Endodermal cell (in vitro differentiated cells): Measurements from ENCODE around the gene B3GNT2. TPM values are rescaled to one million over a fixed set of nuclear protein-coding genes. Genes with fewer than 3 reads are reported as not detected.

ENCODE experiments used
- DNase-seq: peaks from one replicate; pipeline ENCODE4 v3.0.0-alpha.2; 2017
- H3K27ac ChIP-seq: 2 replicates; pipeline ENCODE4 v1.5.1; 2013; ENCODE audit warnings: mild to moderate bottlenecking, low read depth, low read length, moderate library complexity
- H3K27me3 ChIP-seq: 2 replicates; pipeline ENCODE4 v1.6.1; 2013; ENCODE audit warnings: mild to moderate bottlenecking, low read length, moderate library complexity; ENCODE audit not compliant: insufficient read depth, control insufficient read depth, poor library complexity, severe bottlenecking
- H3K36me3 ChIP-seq: 2 replicates; pipeline ENCODE4 v1.7.0; 2013; ENCODE audit warnings: mild to moderate bottlenecking, low read length, moderate library complexity; ENCODE audit not compliant: control insufficient read depth, insufficient read depth
- H3K4me1 ChIP-seq: one replicate; pipeline ENCODE4 v1.7.0; 2013; ENCODE audit warnings: low read length; ENCODE audit not compliant: control insufficient read depth, insufficient read depth
- H3K4me3 ChIP-seq: 2 replicates; pipeline ENCODE4 v1.5.1; 2013; ENCODE audit warnings: mild to moderate bottlenecking, low read length, moderate library complexity
- H3K9ac ChIP-seq: 2 replicates; pipeline ENCODE4 v1.6.1; 2013; ENCODE audit warnings: mild to moderate bottlenecking, low read length, moderate library complexity; ENCODE audit not compliant: poor library complexity, severe bottlenecking; ENCODE audit errors: extremely low read depth
- H3K9me3 ChIP-seq: 2 replicates; pipeline ENCODE4 v1.6.1; 2013; ENCODE audit warnings: mild to moderate bottlenecking, low read length, moderate library complexity; ENCODE audit not compliant: control insufficient read depth
- H3K27ac Mint-ChIP-seq: 2 replicates; pipeline ENCODE4 v1.8.0; 2020; ENCODE audit warnings: mixed read lengths
- H3K27me3 Mint-ChIP-seq: 2 replicates; pipeline ENCODE4 v1.8.0; 2021; ENCODE audit warnings: mild to moderate bottlenecking, mixed read lengths; ENCODE audit not compliant: insufficient read depth
- H3K36me3 Mint-ChIP-seq: 2 replicates; pipeline ENCODE4 v1.8.0; 2020; ENCODE audit warnings: low read depth, mixed read lengths
- H3K4me1 Mint-ChIP-seq: 2 replicates; pipeline ENCODE4 v1.8.0; 2020; ENCODE audit warnings: mixed read lengths
- H3K4me3 Mint-ChIP-seq: 2 replicates; pipeline ENCODE4 v1.8.0; 2020; ENCODE audit warnings: mild to moderate bottlenecking, moderate library complexity, mixed read lengths
- H3K9me3 Mint-ChIP-seq: 2 replicates; pipeline ENCODE4 v1.8.0; 2020; ENCODE audit warnings: mild to moderate bottlenecking, mixed read lengths
- CTCF ChIP-seq: fragments of 200-600 bp; sonication (generic); conservative IDR thresholded peaks from 2 replicates; pipeline ENCODE4 v1.5.0; 2021; ENCODE audit warnings: antibody characterized with exemption, mild to moderate bottlenecking
- WGBS, 2 experiments: methylation state at CpG; one replicate each; pipeline versions ENCODE4 v1.1.5 to v1.1.7; 2013; ENCODE audit warnings: missing lambda C conversion rate in 2 of 2, mixed read lengths in 1 of 2; ENCODE audit not compliant: insufficient coverage in 1 of 2, insufficient read length in 1 of 2; 5-methylcytosine and 5-hydroxymethylcytosine counted together
- total RNA-seq, 2 donors: library from RNA; stranded (reverse); fragmentation: NEBNext Ultra II Directional in 1 of 2; extraction: Animal tissue kit (Norgen Biotek cat#: 25700) in 1 of 2; gene quantifications; 2 replicates in 1 of 2; 3 replicates in 1 of 2; pipeline ENCODE4 v1.2.1, GENCODE V29; 2021

The B3GNT2 gene
- total RNA-seq, 2 donors from 2014 or later = 38.7 to 59.2 TPM

- Mint-ChIP-seq H3K4me3 (no peak overlapping the region), H3K36me3 (no peaks in the 10 kb centered on the region), H3K27ac (no peak overlapping the region), H3K4me1 (peaks cover 16% of the 10 kb centered on the region), H3K27me3 (no peaks in the 10 kb centered on the region), H3K9me3 (no peaks in the 10 kb centered on the region)
- Histone ChIP-seq H3K27ac (no peak overlapping the region), H3K9ac (no peak overlapping the region), H3K27me3 (no peaks in the 10 kb centered on the region), H3K4me1 (peaks cover 10% of the 10 kb centered on the region), H3K9me3 (no peaks in the 10 kb centered on the region), H3K4me3 (no peak overlapping the region), H3K36me3 (no peaks in the 10 kb centered on the region)
- no peak for TF ChIP-seq CTCF
- no peak for DNase-seq
These were observed 19.1 kb upstream of the B3GNT2 start for GRCh38 chr2:62176801-62177200.

- Mint-ChIP-seq H3K4me3 (no peak overlapping the region), H3K27ac (no peak overlapping the region), H3K9me3 (no peaks in the 10 kb centered on the region), H3K27me3 (no peaks in the 10 kb centered on the region), H3K36me3 (no peaks in the 10 kb centered on the region), H3K4me1 (peaks cover 23% of the 10 kb centered on the region)
- Histone ChIP-seq H3K4me1 (peaks cover 14% of the 10 kb centered on the region), H3K27me3 (no peaks in the 10 kb centered on the region), H3K9me3 (no peaks in the 10 kb centered on the region), H3K36me3 (no peaks in the 10 kb centered on the region), H3K9ac (no peak overlapping the region), H3K4me3 (no peak overlapping the region), H3K27ac (no peak overlapping the region)
- WGBS, 2 experiments = 80 to 94% methylated on average over 2 to 4 of the region's 4 CpGs
- no peak for DNase-seq
- TF ChIP-seq CTCF = no peak
These were observed 18.4 kb upstream of the B3GNT2 start for GRCh38 chr2:62177392-62178049.

- no peaks in the 10 kb centered on the region for H3K36me3 ChIP-seq
These were observed 17.1 kb upstream of the B3GNT2 start for GRCh38 chr2:62178741-62179271.

More at GRCh38 chr2:62178741-62179271, 17.1 kb upstream of the B3GNT2 start:
- peaks cover 14% of the 10 kb centered on the region for H3K4me1 ChIP-seq
- DNase-seq = no peak
- Mint-ChIP-seq H3K4me3 (no peak overlapping the region), H3K9me3 (no peaks in the 10 kb centered on the region), H3K36me3 (no peaks in the 10 kb centered on the region), H3K27me3 (no peaks in the 10 kb centered on the region), H3K4me1 (peaks cover 26% of the 10 kb centered on the region), H3K27ac (no peak overlapping the region)
- H3K27ac ChIP-seq = no peak overlapping the region
- H3K9me3 ChIP-seq = no peaks in the 10 kb centered on the region
- TF ChIP-seq CTCF = no peak
- no peak overlapping the region for H3K9ac ChIP-seq
- no peaks in the 10 kb centered on the region for H3K27me3 ChIP-seq
- H3K4me3 ChIP-seq = no peak overlapping the region
- 92 to 100% methylated on average over 1 to 5 of the region's 5 CpGs for WGBS, 2 experiments
